H9 (cell line): ENCODE measurements around the gene SEMA4D. TPM values are rescaled to one million over a fixed set of nuclear protein-coding genes. Genes with fewer than 3 reads are reported as not detected.

Experiments
- DNase-seq: peaks from one replicate; pipeline ENCODE4 v3.0.0-alpha.2; 2017
- H2AFZ ChIP-seq: one replicate; pipeline ENCODE4 v1.6.1; 2013; ENCODE audit warnings: mild to moderate bottlenecking, low read length, control low read depth, moderate library complexity
- H2AK5ac ChIP-seq: 2 replicates; pipeline ENCODE4 v1.6.1; 2013; ENCODE audit warnings: low read length, control low read depth, mixed read lengths; ENCODE audit not compliant: insufficient read length
- H2BK120ac ChIP-seq: one replicate; pipeline ENCODE4 v1.6.1; 2013; ENCODE audit warnings: low read depth, mild to moderate bottlenecking, low read length, control low read depth, inconsistent platforms; ENCODE audit not compliant: poor library complexity, severe bottlenecking
- H2BK12ac ChIP-seq: 2 replicates; pipeline ENCODE4 v1.6.1; 2013; ENCODE audit warnings: low read length, control low read depth, mixed read lengths, low read depth; ENCODE audit not compliant: insufficient read length
- H2BK15ac ChIP-seq: 2 replicates; pipeline ENCODE4 v1.6.1; 2013; ENCODE audit warnings: low read depth, low read length, control low read depth
- H2BK20ac ChIP-seq: one replicate; pipeline ENCODE4 v1.6.1; 2013; ENCODE audit warnings: low read depth, mild to moderate bottlenecking, low read length, control low read depth, inconsistent platforms; ENCODE audit not compliant: poor library complexity, severe bottlenecking
- H2BK5ac ChIP-seq: 2 replicates; pipeline ENCODE4 v1.6.1; 2013; ENCODE audit warnings: low read length, control low read depth, mixed read lengths; ENCODE audit not compliant: insufficient read length
- H3K14ac ChIP-seq: 2 replicates; pipeline ENCODE4 v1.6.1; 2013; ENCODE audit warnings: low read length, control low read depth; ENCODE audit not compliant: insufficient read depth
- H3K18ac ChIP-seq: 2 replicates; pipeline ENCODE4 v1.6.1; 2013; ENCODE audit warnings: low read depth, mild to moderate bottlenecking, mixed read lengths, low read length, control low read depth; ENCODE audit not compliant: insufficient read length
- H3K23ac ChIP-seq: 2 replicates; pipeline ENCODE4 v1.6.1; 2013; ENCODE audit warnings: low read length, control low read depth, mixed read lengths, low read depth; ENCODE audit not compliant: insufficient read length
- H3K23me2 ChIP-seq: 2 replicates; pipeline ENCODE4 v1.6.1; 2013; ENCODE audit warnings: low read depth, mild to moderate bottlenecking, mixed read lengths, low read length, control low read depth; ENCODE audit not compliant: insufficient read length, poor library complexity, severe bottlenecking
- H3K27ac ChIP-seq: 2 replicates; pipeline ENCODE4 v1.5.1; 2013; ENCODE audit warnings: low read length, control low read depth, mixed read lengths, low read depth; ENCODE audit not compliant: insufficient read length
- H3K27me3 ChIP-seq: 2 replicates; pipeline ENCODE4 v1.6.1; 2013; ENCODE audit warnings: low read length, control low read depth, inconsistent platforms; ENCODE audit not compliant: insufficient read depth
- H3K4ac ChIP-seq: 2 replicates; pipeline ENCODE4 v1.6.1; 2013; ENCODE audit warnings: low read depth, mild to moderate bottlenecking, control low read depth, inconsistent platforms, low read length, moderate library complexity
- H3K4me1 ChIP-seq: 2 replicates; pipeline ENCODE4 v1.6.1; 2013; ENCODE audit warnings: low read length, control low read depth, inconsistent platforms; ENCODE audit not compliant: insufficient read depth
- H3K4me2 ChIP-seq: 2 replicates; pipeline ENCODE4 v1.6.1; 2013; ENCODE audit warnings: low read length, control low read depth, mixed read lengths; ENCODE audit not compliant: insufficient read length, insufficient read depth
- H3K56ac ChIP-seq: 2 replicates; pipeline ENCODE4 v1.6.1; 2013; ENCODE audit warnings: low read depth, mild to moderate bottlenecking, mixed read lengths, low read length, control low read depth; ENCODE audit not compliant: insufficient read length
- H3K79me1 ChIP-seq: 2 replicates; pipeline ENCODE4 v1.6.1; 2013; ENCODE audit warnings: low read depth, mild to moderate bottlenecking, moderate library complexity, low read length, control low read depth, inconsistent platforms; ENCODE audit not compliant: insufficient read depth, poor library complexity, severe bottlenecking
- H3K79me2 ChIP-seq: 2 replicates; pipeline ENCODE4 v1.6.1; 2013; ENCODE audit warnings: low read length, control low read depth, inconsistent platforms; ENCODE audit not compliant: insufficient read depth
- H3K9ac ChIP-seq: 2 replicates; pipeline ENCODE4 v1.6.1; 2013; ENCODE audit warnings: low read length, control low read depth, mixed read lengths; ENCODE audit not compliant: insufficient read length; ENCODE audit errors: extremely low read depth
- H3K9me3 ChIP-seq: one replicate; pipeline ENCODE4 v1.6.1; 2013; ENCODE audit warnings: low read depth, low read length, inconsistent platforms; ENCODE audit not compliant: control insufficient read depth
- H3T11ph ChIP-seq: one replicate; pipeline ENCODE4 v1.6.1; 2013; ENCODE audit warnings: mild to moderate bottlenecking, low read length, control low read depth, inconsistent platforms
- H4K20me1 ChIP-seq: one replicate; pipeline ENCODE4 v1.6.1; 2013; ENCODE audit not compliant: control insufficient read depth, insufficient read length, insufficient read depth
- H4K5ac ChIP-seq: 2 replicates; pipeline ENCODE4 v1.6.1; 2013; ENCODE audit warnings: low read depth, mild to moderate bottlenecking, mixed read lengths, low read length, control low read depth; ENCODE audit not compliant: insufficient read length
- H4K8ac ChIP-seq: replicated peaks from 2 replicates; pipeline ENCODE4 v1.6.1; 2013; ENCODE audit warnings: low read length, control low read depth, mixed read lengths, low read depth; ENCODE audit not compliant: insufficient read length
- H4K91ac ChIP-seq: 2 replicates; pipeline ENCODE4 v1.6.1; 2013; ENCODE audit warnings: low read depth, mild to moderate bottlenecking, moderate library complexity, mixed read lengths, low read length, control low read depth; ENCODE audit not compliant: insufficient read length
- H3K27ac Mint-ChIP-seq, 3 experiments: 2 replicates in 2 of 3; 3 replicates in 1 of 3; pipeline ENCODE4 v1.8.0; 2020 to 2021; ENCODE audit warnings: mixed read lengths in 3 of 3, mild to moderate bottlenecking in 1 of 3, moderate library complexity in 1 of 3
- H3K27me3 Mint-ChIP-seq: 2 replicates; pipeline ENCODE4 v1.8.0; 2021; ENCODE audit warnings: low read depth, mild to moderate bottlenecking, moderate library complexity, mixed read lengths
- H3K36me3 Mint-ChIP-seq, 3 experiments: 2 replicates in 2 of 3; 3 replicates in 1 of 3; pipeline ENCODE4 v1.8.0; 2020 to 2021; ENCODE audit warnings: low read depth in 3 of 3, mixed read lengths in 3 of 3; ENCODE audit not compliant: insufficient read depth in 1 of 3
- H3K4me1 Mint-ChIP-seq, 2 experiments: 2 replicates each; pipeline ENCODE4 v1.8.0; 2020; ENCODE audit warnings: mixed read lengths in 2 of 2
- H3K4me3 Mint-ChIP-seq, 2 experiments: 2 replicates in 1 of 2; 3 replicates in 1 of 2; pipeline ENCODE4 v1.8.0; 2020 to 2021; ENCODE audit warnings: mild to moderate bottlenecking in 2 of 2, mixed read lengths in 2 of 2, moderate library complexity in 1 of 2
- H3K9me3 Mint-ChIP-seq, 2 experiments: 2 replicates in 1 of 2; 3 replicates in 1 of 2; pipeline ENCODE4 v1.8.0; 2020; ENCODE audit warnings: mild to moderate bottlenecking in 2 of 2, mixed read lengths in 2 of 2, moderate library complexity in 1 of 2
- WGBS: extraction: QIAGEN DNeasy Blood & Tissue Kit; methylation state at CpG from one replicate; pipeline ENCODE4 v1.1.7; 2013; ENCODE audit warnings: missing lambda C conversion rate, low lambda C conversion rate, mixed read lengths; ENCODE audit not compliant: insufficient read length; ENCODE audit errors: extremely low coverage; 5-methylcytosine and 5-hydroxymethylcytosine counted together
- total RNA-seq: library from RNA; stranded (reverse); gene quantifications from 2 replicates; pipeline ENCODE4 v1.2.1, GENCODE V29; 2021
- TF ChIP-seq, protein P1 (sequence below): fragments of 200-600 bp; sonication (generic); conservative IDR thresholded peaks from 3 replicates; pipeline ENCODE4 v1.8.0; 2021; ENCODE audit warnings: antibody characterized with exemption, mild to moderate bottlenecking

SEMA4D gene
- total RNA-seq, 1 experiment from 2014 or later: 47.2 TPM

DNA sequence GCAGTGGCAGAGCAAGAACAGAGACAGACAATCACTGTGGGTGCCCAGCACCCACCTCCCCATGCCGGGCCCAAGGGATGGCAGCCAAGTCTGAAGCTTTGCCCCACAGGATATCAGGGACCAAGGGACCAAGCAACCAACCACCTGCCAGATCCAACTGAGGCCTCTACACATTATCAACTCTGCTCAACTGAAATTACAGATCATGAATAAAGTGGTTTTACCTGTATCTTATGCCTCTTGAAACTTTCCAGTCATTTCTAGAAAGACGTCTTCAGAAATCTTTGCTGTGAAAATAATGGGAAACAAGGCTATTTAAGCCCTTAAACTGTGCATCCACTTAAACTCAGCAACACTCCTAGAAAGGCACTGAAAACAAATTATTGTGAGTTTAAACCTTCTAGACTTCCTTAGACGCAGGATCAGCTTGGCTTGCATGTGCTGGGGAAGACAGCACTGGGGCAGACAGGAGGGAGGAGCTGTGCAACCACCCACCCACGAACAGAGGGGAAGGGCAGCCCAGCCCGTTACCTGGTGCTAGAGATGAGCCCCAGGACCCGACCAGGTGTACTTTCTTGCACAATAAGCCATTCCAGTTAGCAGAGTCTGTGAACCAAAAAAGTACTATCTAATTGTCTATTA is 80.0 kb downstream of the SEMA4D start:
- Mint-ChIP-seq H3K36me3 (peaks cover 0 to 1% (median 0%) of the 10 kb centered on the region in 3 experiments; a peak in 1 of 7 replicates), H3K27me3 (no peaks in the 10 kb centered on the region), H3K4me3 (no peak overlapping the region), H3K27ac (peak overlapping the region; percentile 10 to 72 (median 69); a peak in 5 of 7 replicates), H3K9me3 (no peaks in the 10 kb centered on the region), H3K4me1 (peaks cover 27 to 33% of the 10 kb centered on the region in 2 experiments)
- Histone ChIP-seq H4K91ac (no peak overlapping the region), H3K27me3 (no peaks in the 10 kb centered on the region), H3K79me1 (no peaks in the 10 kb centered on the region), H3K4me2 (no peak overlapping the region), H4K5ac (no peak overlapping the region), H3K9ac (no peak overlapping the region), H2BK5ac (no peak overlapping the region), H2AFZ (no peak overlapping the region), H2BK12ac (no peak overlapping the region), H2BK120ac (no peak overlapping the region), H3K23ac (no peak overlapping the region), H3K23me2 (no peaks in the 10 kb centered on the region), H4K8ac (no peak overlapping the region), H3K14ac (no peak overlapping the region; the same call in 1 of the 2 replicates), H2BK20ac (no peak overlapping the region), H3K18ac (no peak overlapping the region), H4K20me1 (no peaks in the 10 kb centered on the region), H3K79me2 (peaks cover 3% of the 10 kb centered on the region; the same call in 1 of the 2 replicates), H3K27ac (no peak overlapping the region), H3K4me1 (peaks cover 8% of the 10 kb centered on the region; the same call in 1 of the 2 replicates), H3K56ac (no peak overlapping the region), H2BK15ac (no peak overlapping the region), H3K4ac (no peak overlapping the region), H3T11ph (no peak overlapping the region), H3K9me3 (no peaks in the 10 kb centered on the region), H2AK5ac (no peak overlapping the region)
- TF ChIP-seq, protein P1, sequence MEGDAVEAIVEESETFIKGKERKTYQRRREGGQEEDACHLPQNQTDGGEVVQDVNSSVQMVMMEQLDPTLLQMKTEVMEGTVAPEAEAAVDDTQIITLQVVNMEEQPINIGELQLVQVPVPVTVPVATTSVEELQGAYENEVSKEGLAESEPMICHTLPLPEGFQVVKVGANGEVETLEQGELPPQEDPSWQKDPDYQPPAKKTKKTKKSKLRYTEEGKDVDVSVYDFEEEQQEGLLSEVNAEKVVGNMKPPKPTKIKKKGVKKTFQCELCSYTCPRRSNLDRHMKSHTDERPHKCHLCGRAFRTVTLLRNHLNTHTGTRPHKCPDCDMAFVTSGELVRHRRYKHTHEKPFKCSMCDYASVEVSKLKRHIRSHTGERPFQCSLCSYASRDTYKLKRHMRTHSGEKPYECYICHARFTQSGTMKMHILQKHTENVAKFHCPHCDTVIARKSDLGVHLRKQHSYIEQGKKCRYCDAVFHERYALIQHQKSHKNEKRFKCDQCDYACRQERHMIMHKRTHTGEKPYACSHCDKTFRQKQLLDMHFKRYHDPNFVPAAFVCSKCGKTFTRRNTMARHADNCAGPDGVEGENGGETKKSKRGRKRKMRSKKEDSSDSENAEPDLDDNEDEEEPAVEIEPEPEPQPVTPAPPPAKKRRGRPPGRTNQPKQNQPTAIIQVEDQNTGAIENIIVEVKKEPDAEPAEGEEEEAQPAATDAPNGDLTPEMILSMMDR: no peak
- no CpG with 5 or more reads among the region's 6 CpGs for WGBS
- no peak for DNase-seq
